GM23338 (cell line): ENCODE results near the gene SLC35E2B. TPM values are rescaled to one million over a fixed set of nuclear protein-coding genes. Genes with fewer than 3 reads are reported as not detected.

Experiments
- ATAC-seq: fragments of 200-7000 bp; cut with Tn5 transposase; 3 replicates; pipeline ENCODE4 v1.9.1; 2020
- DNase-seq: peaks from one replicate; pipeline ENCODE4 v3.0.0-alpha.2; 2015; ENCODE audit warnings: low spot score
- H2AFZ ChIP-seq: fragments of 200-600 bp; sonication (generic); 2 replicates; pipeline ENCODE4 v1.8.0; 2016; ENCODE audit warnings: antibody characterized with exemption, mild to moderate bottlenecking, moderate library complexity
- H3F3A ChIP-seq: fragments of 200-600 bp; sonication (generic); replicated peaks from 2 replicates; pipeline ENCODE4 v1.8.0; 2017; ENCODE audit warnings: antibody characterized with exemption, mixed run types, low read depth
- H3K27ac ChIP-seq: fragments of 200-600 bp; sonication (generic); 2 replicates; pipeline ENCODE4 v1.6.1; 2016; ENCODE audit warnings: low read depth
- H3K27me3 ChIP-seq: fragments of 200-600 bp; sonication (generic); 2 replicates; pipeline ENCODE4 v1.8.0; 2016; ENCODE audit warnings: mild to moderate bottlenecking, mixed run types, moderate library complexity; ENCODE audit not compliant: insufficient read depth
- H3K36me3 ChIP-seq: fragments of 200-600 bp; sonication (generic); 2 replicates; pipeline ENCODE4 v1.8.0; 2016; ENCODE audit warnings: mild to moderate bottlenecking; ENCODE audit not compliant: insufficient read depth
- H3K4me1 ChIP-seq: fragments of 200-600 bp; sonication (generic); 2 replicates; pipeline ENCODE4 v1.8.0; 2016; ENCODE audit warnings: mild to moderate bottlenecking, moderate library complexity; ENCODE audit not compliant: insufficient read depth
- H3K4me2 ChIP-seq: fragments of 200-600 bp; sonication (generic); 2 replicates; pipeline ENCODE4 v1.7.1; 2017; ENCODE audit warnings: mixed run types
- H3K4me3 ChIP-seq: fragments of 200-600 bp; sonication (generic); 2 replicates; pipeline ENCODE4 v1.6.1; 2016; ENCODE audit warnings: mixed run types
- H3K79me2 ChIP-seq: fragments of 200-600 bp; sonication (generic); replicated peaks from 2 replicates; pipeline ENCODE4 v1.8.0; 2017; ENCODE audit warnings: mild to moderate bottlenecking; ENCODE audit not compliant: insufficient read depth
- H3K9me2 ChIP-seq: fragments of 200-600 bp; sonication (generic); 2 replicates; pipeline ENCODE4 v1.8.0; 2017; ENCODE audit not compliant: insufficient read depth
- H4K20me1 ChIP-seq: fragments of 200-600 bp; sonication (generic); replicated peaks from 2 replicates; pipeline ENCODE4 v1.8.0; 2017; ENCODE audit warnings: mild to moderate bottlenecking; ENCODE audit not compliant: insufficient read depth
- H3K27ac Mint-ChIP-seq: 2 replicates; pipeline ENCODE4 v1.8.0; 2020; ENCODE audit warnings: inconsistent platforms, mild to moderate bottlenecking, moderate library complexity, mixed read lengths
- H3K27me3 Mint-ChIP-seq: 3 replicates; pipeline ENCODE4 v1.8.0; 2022; ENCODE audit warnings: low read depth, mild to moderate bottlenecking, moderate library complexity, mixed read lengths, inconsistent platforms; ENCODE audit not compliant: insufficient read depth, poor library complexity
- H3K36me3 Mint-ChIP-seq: 3 replicates; pipeline ENCODE4 v1.8.0; 2021; ENCODE audit warnings: low read depth, mild to moderate bottlenecking, inconsistent platforms, moderate library complexity, mixed read lengths
- H3K4me1 Mint-ChIP-seq: 3 replicates; pipeline ENCODE4 v1.8.0; 2020; ENCODE audit warnings: mild to moderate bottlenecking, inconsistent platforms, mixed read lengths
- H3K4me3 Mint-ChIP-seq: 3 replicates; pipeline ENCODE4 v1.8.0; 2021; ENCODE audit warnings: moderate library complexity, mild to moderate bottlenecking, inconsistent platforms, mixed read lengths
- H3K9me3 Mint-ChIP-seq: 3 replicates; pipeline ENCODE4 v1.8.0; 2020; ENCODE audit warnings: moderate library complexity, mild to moderate bottlenecking, inconsistent platforms, mixed read lengths
- CREB1 ChIP-seq: fragments of 250-450 bp; sonication (Bioruptor Pico); IDR thresholded peaks from 2 replicates; pipeline ENCODE4 v1.5.0; 2020; ENCODE audit warnings: low read depth, mild to moderate bottlenecking, moderate library complexity
- EZH2 ChIP-seq: fragments of 200-600 bp; sonication (generic); IDR thresholded peaks from one replicate; pipeline ENCODE4 v1.8.0; 2017; ENCODE audit warnings: antibody characterized with exemption, mild to moderate bottlenecking, low read depth; ENCODE audit not compliant: unreplicated experiment
- EZH2phosphoT487 ChIP-seq: fragments of 200-600 bp; sonication (generic); IDR thresholded peaks from one replicate; pipeline ENCODE4 v1.8.1; 2018; ENCODE audit warnings: antibody characterized with exemption; ENCODE audit not compliant: unreplicated experiment
- JUNB ChIP-seq: IDR thresholded peaks from one replicate; pipeline ENCODE4 v1.6.1; 2016; ENCODE audit warnings: antibody characterized with exemption; ENCODE audit not compliant: unreplicated experiment
- NANOG ChIP-seq: IDR thresholded peaks from 2 replicates; pipeline ENCODE4 v1.6.1; 2016; ENCODE audit warnings: antibody characterized with exemption, borderline replicate concordance
- POLR2AphosphoS5 ChIP-seq: IDR thresholded peaks from 2 replicates; pipeline ENCODE4 v1.6.1; 2016; ENCODE audit warnings: antibody characterized with exemption, low read depth
- STAT1 ChIP-seq: IDR thresholded peaks from one replicate; pipeline ENCODE4 v1.6.1; 2016; ENCODE audit warnings: antibody characterized with exemption; ENCODE audit not compliant: unreplicated experiment
- ZNF114 ChIP-seq: fragments of 250-450 bp; sonication (Bioruptor Pico); IDR thresholded peaks from 2 replicates; pipeline ENCODE4 v1.5.0; 2020; ENCODE audit warnings: mild to moderate bottlenecking, moderate library complexity
- ZNF331 ChIP-seq: fragments of 250-450 bp; sonication (Bioruptor Pico); IDR thresholded peaks from 2 replicates; pipeline ENCODE4 v1.5.0; 2020; ENCODE audit warnings: low read depth, mild to moderate bottlenecking, moderate library complexity
- polyA plus RNA-seq: library from polyadenylated mRNA; unstranded; fragments of >200 nt; fragmentation: Nextera tagmentation; extraction: Ambion mirVana; gene quantifications from 2 replicates; pipeline ENCODE4 v1.2.1, GENCODE V29; 2016
- total RNA-seq: library from RNA; depleted of rRNA; stranded (reverse); fragments of >200 nt; shearing (Covaris generic); gene quantifications from 2 replicates; pipeline ENCODE4 v1.2.3, GENCODE V29; 2014
- TF ChIP-seq, protein P1 (sequence below), 2 experiments: fragments of 200-600 bp in 1 of 2; sonication (generic) in 1 of 2; conservative IDR thresholded peaks; 2 replicates each; pipeline versions ENCODE4 v1.5.1 to v1.6.1; 2016 to 2017; ENCODE audit warnings: antibody characterized with exemption in 2 of 2, low read depth in 2 of 2, mild to moderate bottlenecking in 2 of 2, moderate library complexity in 1 of 2
- TF ChIP-seq, protein P2 (sequence below): IDR thresholded peaks from 2 replicates; pipeline ENCODE4 v1.6.1; 2016; ENCODE audit warnings: antibody characterized with exemption
- TF ChIP-seq, protein P3 (sequence below): IDR thresholded peaks from one replicate; pipeline ENCODE4 v1.6.1; 2018; ENCODE audit warnings: antibody characterized with exemption; ENCODE audit not compliant: unreplicated experiment
- TF ChIP-seq, protein P4 (sequence below): fragments of 250-450 bp; sonication (Bioruptor Pico); IDR thresholded peaks from 2 replicates; pipeline ENCODE4 v1.5.0; 2020; ENCODE audit warnings: mild to moderate bottlenecking, moderate library complexity

Gene SLC35E2B
- total and polyA plus RNA-seq, 2 experiments from 2014 or later: 16.8 to 63.0 TPM

DNA sequence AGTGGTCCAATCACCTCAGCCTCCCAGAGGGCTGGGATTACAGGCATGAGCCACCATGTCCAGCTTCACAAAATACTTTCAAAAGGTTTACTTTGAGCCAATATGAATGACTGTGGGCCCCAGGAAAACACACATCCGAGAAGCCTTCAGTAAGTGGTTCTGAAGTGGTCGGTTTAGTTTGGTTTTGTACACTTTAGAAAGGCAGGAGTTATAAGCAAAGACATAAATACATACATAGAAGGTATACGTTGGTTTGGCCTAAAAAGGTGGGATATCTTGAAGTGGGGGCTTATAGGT is 80.5 kb downstream of the SLC35E2B start:
- ATAC-seq (no peak), DNase-seq (no peak)
- Mint-ChIP-seq H3K36me3 (peaks cover 2% of the 10 kb centered on the region; the same call in 2 of the 3 replicates), H3K9me3 (no peaks in the 10 kb centered on the region), H3K4me1 (peaks cover 19% of the 10 kb centered on the region), H3K4me3 (no peak overlapping the region), H3K27me3 (peaks cover 12% of the 10 kb centered on the region), H3K27ac (no peak overlapping the region)
- H3K36me3 ChIP-seq: no peaks in the 10 kb centered on the region
- H3K9me2 ChIP-seq: no peaks in the 10 kb centered on the region
- peaks cover 16% of the 10 kb centered on the region; the same call in 1 of the 2 replicates for H3K79me2 ChIP-seq
- no peaks in the 10 kb centered on the region for H3K27me3 ChIP-seq
- no peak overlapping the region for H3K4me2 ChIP-seq
- H3K27ac ChIP-seq: no peak overlapping the region
- H3K4me1 ChIP-seq: peaks cover 6% of the 10 kb centered on the region; the same call in 1 of the 2 replicates
- H2AFZ ChIP-seq: no peak overlapping the region
- TF ChIP-seq, protein P1, sequence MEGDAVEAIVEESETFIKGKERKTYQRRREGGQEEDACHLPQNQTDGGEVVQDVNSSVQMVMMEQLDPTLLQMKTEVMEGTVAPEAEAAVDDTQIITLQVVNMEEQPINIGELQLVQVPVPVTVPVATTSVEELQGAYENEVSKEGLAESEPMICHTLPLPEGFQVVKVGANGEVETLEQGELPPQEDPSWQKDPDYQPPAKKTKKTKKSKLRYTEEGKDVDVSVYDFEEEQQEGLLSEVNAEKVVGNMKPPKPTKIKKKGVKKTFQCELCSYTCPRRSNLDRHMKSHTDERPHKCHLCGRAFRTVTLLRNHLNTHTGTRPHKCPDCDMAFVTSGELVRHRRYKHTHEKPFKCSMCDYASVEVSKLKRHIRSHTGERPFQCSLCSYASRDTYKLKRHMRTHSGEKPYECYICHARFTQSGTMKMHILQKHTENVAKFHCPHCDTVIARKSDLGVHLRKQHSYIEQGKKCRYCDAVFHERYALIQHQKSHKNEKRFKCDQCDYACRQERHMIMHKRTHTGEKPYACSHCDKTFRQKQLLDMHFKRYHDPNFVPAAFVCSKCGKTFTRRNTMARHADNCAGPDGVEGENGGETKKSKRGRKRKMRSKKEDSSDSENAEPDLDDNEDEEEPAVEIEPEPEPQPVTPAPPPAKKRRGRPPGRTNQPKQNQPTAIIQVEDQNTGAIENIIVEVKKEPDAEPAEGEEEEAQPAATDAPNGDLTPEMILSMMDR (conservative IDR thresholded peaks at IDR 0.05; ENCODE audit: low read depth in 2 of 2): no peak
- TF ChIP-seq, protein P2, sequence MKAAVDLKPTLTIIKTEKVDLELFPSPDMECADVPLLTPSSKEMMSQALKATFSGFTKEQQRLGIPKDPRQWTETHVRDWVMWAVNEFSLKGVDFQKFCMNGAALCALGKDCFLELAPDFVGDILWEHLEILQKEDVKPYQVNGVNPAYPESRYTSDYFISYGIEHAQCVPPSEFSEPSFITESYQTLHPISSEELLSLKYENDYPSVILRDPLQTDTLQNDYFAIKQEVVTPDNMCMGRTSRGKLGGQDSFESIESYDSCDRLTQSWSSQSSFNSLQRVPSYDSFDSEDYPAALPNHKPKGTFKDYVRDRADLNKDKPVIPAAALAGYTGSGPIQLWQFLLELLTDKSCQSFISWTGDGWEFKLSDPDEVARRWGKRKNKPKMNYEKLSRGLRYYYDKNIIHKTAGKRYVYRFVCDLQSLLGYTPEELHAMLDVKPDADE: no peak
- TF ChIP-seq ZNF331 (no peak), JUNB (no peak), NANOG (no peak), EZH2phosphoT487 (no peak), ZNF114 (CRISPR knock-in tag) (no peak), POLR2AphosphoS5 (no peak), STAT1 (no peak), EZH2 (no peak), CREB1 (CRISPR knock-in tag) (no peak)
- TF ChIP-seq, protein P3, sequence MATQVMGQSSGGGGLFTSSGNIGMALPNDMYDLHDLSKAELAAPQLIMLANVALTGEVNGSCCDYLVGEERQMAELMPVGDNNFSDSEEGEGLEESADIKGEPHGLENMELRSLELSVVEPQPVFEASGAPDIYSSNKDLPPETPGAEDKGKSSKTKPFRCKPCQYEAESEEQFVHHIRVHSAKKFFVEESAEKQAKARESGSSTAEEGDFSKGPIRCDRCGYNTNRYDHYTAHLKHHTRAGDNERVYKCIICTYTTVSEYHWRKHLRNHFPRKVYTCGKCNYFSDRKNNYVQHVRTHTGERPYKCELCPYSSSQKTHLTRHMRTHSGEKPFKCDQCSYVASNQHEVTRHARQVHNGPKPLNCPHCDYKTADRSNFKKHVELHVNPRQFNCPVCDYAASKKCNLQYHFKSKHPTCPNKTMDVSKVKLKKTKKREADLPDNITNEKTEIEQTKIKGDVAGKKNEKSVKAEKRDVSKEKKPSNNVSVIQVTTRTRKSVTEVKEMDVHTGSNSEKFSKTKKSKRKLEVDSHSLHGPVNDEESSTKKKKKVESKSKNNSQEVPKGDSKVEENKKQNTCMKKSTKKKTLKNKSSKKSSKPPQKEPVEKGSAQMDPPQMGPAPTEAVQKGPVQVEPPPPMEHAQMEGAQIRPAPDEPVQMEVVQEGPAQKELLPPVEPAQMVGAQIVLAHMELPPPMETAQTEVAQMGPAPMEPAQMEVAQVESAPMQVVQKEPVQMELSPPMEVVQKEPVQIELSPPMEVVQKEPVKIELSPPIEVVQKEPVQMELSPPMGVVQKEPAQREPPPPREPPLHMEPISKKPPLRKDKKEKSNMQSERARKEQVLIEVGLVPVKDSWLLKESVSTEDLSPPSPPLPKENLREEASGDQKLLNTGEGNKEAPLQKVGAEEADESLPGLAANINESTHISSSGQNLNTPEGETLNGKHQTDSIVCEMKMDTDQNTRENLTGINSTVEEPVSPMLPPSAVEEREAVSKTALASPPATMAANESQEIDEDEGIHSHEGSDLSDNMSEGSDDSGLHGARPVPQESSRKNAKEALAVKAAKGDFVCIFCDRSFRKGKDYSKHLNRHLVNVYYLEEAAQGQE: no peak
- TF ChIP-seq, protein P4, sequence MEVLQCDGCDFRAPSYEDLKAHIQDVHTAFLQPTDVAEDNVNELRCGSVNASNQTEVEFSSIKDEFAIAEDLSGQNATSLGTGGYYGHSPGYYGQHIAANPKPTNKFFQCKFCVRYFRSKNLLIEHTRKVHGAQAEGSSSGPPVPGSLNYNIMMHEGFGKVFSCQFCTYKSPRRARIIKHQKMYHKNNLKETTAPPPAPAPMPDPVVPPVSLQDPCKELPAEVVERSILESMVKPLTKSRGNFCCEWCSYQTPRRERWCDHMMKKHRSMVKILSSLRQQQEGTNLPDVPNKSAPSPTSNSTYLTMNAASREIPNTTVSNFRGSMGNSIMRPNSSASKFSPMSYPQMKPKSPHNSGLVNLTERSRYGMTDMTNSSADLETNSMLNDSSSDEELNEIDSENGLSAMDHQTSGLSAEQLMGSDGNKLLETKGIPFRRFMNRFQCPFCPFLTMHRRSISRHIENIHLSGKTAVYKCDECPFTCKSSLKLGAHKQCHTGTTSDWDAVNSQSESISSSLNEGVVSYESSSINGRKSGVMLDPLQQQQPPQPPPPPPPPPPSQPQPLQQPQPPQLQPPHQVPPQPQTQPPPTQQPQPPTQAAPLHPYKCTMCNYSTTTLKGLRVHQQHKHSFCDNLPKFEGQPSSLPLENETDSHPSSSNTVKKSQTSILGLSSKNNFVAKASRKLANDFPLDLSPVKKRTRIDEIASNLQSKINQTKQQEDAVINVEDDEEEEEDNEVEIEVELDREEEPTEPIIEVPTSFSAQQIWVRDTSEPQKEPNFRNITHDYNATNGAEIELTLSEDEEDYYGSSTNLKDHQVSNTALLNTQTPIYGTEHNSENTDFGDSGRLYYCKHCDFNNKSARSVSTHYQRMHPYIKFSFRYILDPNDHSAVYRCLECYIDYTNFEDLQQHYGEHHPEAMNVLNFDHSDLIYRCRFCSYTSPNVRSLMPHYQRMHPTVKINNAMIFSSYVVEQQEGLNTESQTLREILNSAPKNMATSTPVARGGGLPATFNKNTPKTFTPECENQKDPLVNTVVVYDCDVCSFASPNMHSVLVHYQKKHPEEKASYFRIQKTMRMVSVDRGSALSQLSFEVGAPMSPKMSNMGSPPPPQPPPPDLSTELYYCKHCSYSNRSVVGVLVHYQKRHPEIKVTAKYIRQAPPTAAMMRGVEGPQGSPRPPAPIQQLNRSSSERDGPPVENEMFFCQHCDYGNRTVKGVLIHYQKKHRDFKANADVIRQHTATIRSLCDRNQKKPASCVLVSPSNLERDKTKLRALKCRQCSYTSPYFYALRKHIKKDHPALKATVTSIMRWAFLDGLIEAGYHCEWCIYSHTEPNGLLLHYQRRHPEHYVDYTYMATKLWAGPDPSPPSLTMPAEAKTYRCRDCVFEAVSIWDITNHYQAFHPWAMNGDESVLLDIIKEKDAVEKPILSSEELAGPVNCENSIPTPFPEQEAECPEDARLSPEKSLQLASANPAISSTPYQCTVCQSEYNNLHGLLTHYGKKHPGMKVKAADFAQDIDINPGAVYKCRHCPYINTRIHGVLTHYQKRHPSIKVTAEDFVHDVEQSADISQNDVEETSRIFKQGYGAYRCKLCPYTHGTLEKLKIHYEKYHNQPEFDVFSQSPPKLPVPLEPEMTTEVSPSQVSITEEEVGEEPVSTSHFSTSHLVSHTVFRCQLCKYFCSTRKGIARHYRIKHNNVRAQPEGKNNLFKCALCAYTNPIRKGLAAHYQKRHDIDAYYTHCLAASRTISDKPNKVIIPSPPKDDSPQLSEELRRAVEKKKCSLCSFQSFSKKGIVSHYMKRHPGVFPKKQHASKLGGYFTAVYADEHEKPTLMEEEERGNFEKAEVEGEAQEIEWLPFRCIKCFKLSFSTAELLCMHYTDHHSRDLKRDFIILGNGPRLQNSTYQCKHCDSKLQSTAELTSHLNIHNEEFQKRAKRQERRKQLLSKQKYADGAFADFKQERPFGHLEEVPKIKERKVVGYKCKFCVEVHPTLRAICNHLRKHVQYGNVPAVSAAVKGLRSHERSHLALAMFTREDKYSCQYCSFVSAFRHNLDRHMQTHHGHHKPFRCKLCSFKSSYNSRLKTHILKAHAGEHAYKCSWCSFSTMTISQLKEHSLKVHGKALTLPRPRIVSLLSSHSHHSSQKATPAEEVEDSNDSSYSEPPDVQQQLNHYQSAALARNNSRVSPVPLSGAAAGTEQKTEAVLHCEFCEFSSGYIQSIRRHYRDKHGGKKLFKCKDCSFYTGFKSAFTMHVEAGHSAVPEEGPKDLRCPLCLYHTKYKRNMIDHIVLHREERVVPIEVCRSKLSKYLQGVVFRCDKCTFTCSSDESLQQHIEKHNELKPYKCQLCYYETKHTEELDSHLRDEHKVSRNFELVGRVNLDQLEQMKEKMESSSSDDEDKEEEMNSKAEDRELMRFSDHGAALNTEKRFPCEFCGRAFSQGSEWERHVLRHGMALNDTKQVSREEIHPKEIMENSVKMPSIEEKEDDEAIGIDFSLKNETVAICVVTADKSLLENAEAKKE (CRISPR knock-in tag): no peak
- no peak overlapping the region for H3K4me3 ChIP-seq
- peaks cover 11% of the 10 kb centered on the region; the same call in 1 of the 2 replicates for H3F3A ChIP-seq
- H4K20me1 ChIP-seq: peaks cover 5% of the 10 kb centered on the region; the same call in 1 of the 2 replicates
